GM12878 (cell line): ENCODE measurements around the gene STK38. TPM values are rescaled to one million over a fixed set of nuclear protein-coding genes. Genes with fewer than 3 reads are reported as not detected.

Experiments used
- ATAC-seq: fragments of 200-7000 bp; cut with Tn5 transposase; 3 replicates; pipeline ENCODE4 v1.9.1; 2020; ENCODE audit warnings: mild to moderate bottlenecking, moderate library complexity
- BruUV-seq: library from RNA; stranded (reverse); fragments of 400-500 nt; replicated peaks from 2 replicates; lab custom pipeline; 2021; lab: Mats Ljungman, UMichigan
- CTCF ChIA-PET: fragments of 300-600 bp; sonication (Branson Sonifier 250); formaldehyde crosslinking; extraction: SDS; loops from one replicate; lab custom pipeline; 2021; ENCODE audit warnings: inconsistent platforms; lab: Yijun Ruan, JAX
- POLR2A ChIA-PET: fragments of 350-600 bp; formaldehyde crosslinking; extraction: SDS; loops from one replicate; lab custom pipeline; 2021; ENCODE audit warnings: inconsistent platforms; lab: Charles Lee
- RAD21 ChIA-PET: fragments of 300-600 bp; sonication (Branson Sonifier 250); formaldehyde crosslinking; loops from one replicate; lab custom pipeline; 2023; ENCODE audit warnings: antibody characterized with exemption; ENCODE audit not compliant: unreplicated experiment; lab: Charles Lee
- SMC1A ChIA-PET: fragments of 300-600 bp; sonication (Branson Sonifier 250); formaldehyde crosslinking; loops from one replicate; lab custom pipeline; 2023; ENCODE audit not compliant: unreplicated experiment, uncharacterized antibody; lab: Charles Lee
- DNase-seq: peaks from one replicate; pipeline ENCODE4 v3.0.0-alpha.2; 2011; ENCODE audit warnings: low read depth, low spot score
- FAIRE-seq: peaks from 3 replicates; lab custom pipeline; 2011; peaks lifted over from hg19 to GRCh38; lab: Jason Lieb, UNC
- H2AFZ ChIP-seq: 2 replicates; pipeline ENCODE4 v1.6.0; 2011; ENCODE audit warnings: low read depth, low read length, control low read depth; ENCODE audit not compliant: control insufficient read depth
- H3K27ac ChIP-seq: 2 replicates; pipeline ENCODE4 v1.5.1; 2011; ENCODE audit warnings: control low read depth; ENCODE audit not compliant: control insufficient read depth, insufficient read depth
- H3K27me3 ChIP-seq, 2 experiments: replicated peaks in 1 of 2; 2 replicates each; pipeline versions ENCODE4 v1.6.0 to v1.6.1; 2011; ENCODE audit warnings: low read length in 1 of 2; ENCODE audit not compliant: control insufficient read depth in 2 of 2, insufficient read depth in 2 of 2
- H3K36me3 ChIP-seq, 2 experiments: 2 replicates each; pipeline ENCODE4 v1.5.1; 2011; ENCODE audit warnings: low read length in 1 of 2; ENCODE audit not compliant: control insufficient read depth in 2 of 2, insufficient read depth in 2 of 2
- H3K4me1 ChIP-seq: 2 replicates; pipeline ENCODE4 v1.6.1; 2011; ENCODE audit warnings: mild to moderate bottlenecking, low read length, moderate library complexity, mixed read lengths; ENCODE audit not compliant: control insufficient read depth, insufficient read depth
- H3K4me2 ChIP-seq: 2 replicates; pipeline ENCODE4 v1.6.0; 2011; ENCODE audit warnings: control low read depth; ENCODE audit not compliant: control insufficient read depth, insufficient read depth
- H3K4me3 ChIP-seq: fragments of 200-600 bp; sonication (generic); 2 replicates; pipeline ENCODE4 v1.5.1; 2016
- H3K79me2 ChIP-seq: 2 replicates; pipeline ENCODE4 v1.6.0; 2011; ENCODE audit warnings: low read length; ENCODE audit not compliant: control insufficient read depth, insufficient read depth
- H3K9ac ChIP-seq: 2 replicates; pipeline ENCODE4 v1.8.0; 2011; ENCODE audit warnings: low read length, control low read depth, mixed read lengths; ENCODE audit not compliant: control insufficient read depth, insufficient read depth
- H3K9me3 ChIP-seq: replicated peaks from 3 replicates; pipeline ENCODE4 v1.5.1; 2011; ENCODE audit warnings: mild to moderate bottlenecking, low read length; ENCODE audit not compliant: control insufficient read depth, insufficient read depth
- H4K20me1 ChIP-seq: 2 replicates; pipeline ENCODE4 v1.6.0; 2011; ENCODE audit not compliant: control insufficient read depth, insufficient read depth
- CEBPB ChIP-seq, 2 experiments: fragments of 150-350 bp in 1 of 2; IDR thresholded peaks; 2 replicates each; pipeline ENCODE4 v1.6.1; 2012 to 2014; ENCODE audit warnings: low read depth in 2 of 2, low read length in 2 of 2, borderline replicate concordance in 1 of 2, inconsistent platforms in 1 of 2
- CEBPZ ChIP-seq: fragments of 150-350 bp; IDR thresholded peaks from 2 replicates; pipeline ENCODE4 v1.6.1; 2016; ENCODE audit warnings: low read depth, low read length
- IRF5 ChIP-seq: fragments of 450-650 bp; IDR thresholded peaks from 2 replicates; pipeline ENCODE4 v1.6.1; 2017; ENCODE audit warnings: borderline replicate concordance
- MYC ChIP-seq: IDR thresholded peaks from 2 replicates; pipeline ENCODE4 v1.6.1; 2011; ENCODE audit warnings: mild to moderate bottlenecking, low read length, moderate library complexity, inconsistent platforms; ENCODE audit not compliant: insufficient read depth, insufficient replicate concordance, insufficient read length, severe bottlenecking
- NR2C1 ChIP-seq: fragments of 450-650 bp; IDR thresholded peaks from 2 replicates; pipeline ENCODE4 v1.6.1; 2017; ENCODE audit warnings: antibody characterized with exemption, mild to moderate bottlenecking, moderate library complexity
- NR2F1 ChIP-seq: fragments of 450-650 bp; conservative IDR thresholded peaks from 2 replicates; pipeline ENCODE4 v1.6.1; 2017; ENCODE audit warnings: mild to moderate bottlenecking
- RAD51 ChIP-seq: fragments of 450-650 bp; IDR thresholded peaks from 2 replicates; pipeline ENCODE4 v1.6.1; 2016; ENCODE audit warnings: moderate library complexity, mild to moderate bottlenecking, inconsistent platforms
- RELB ChIP-seq: fragments of 450-650 bp; IDR thresholded peaks from 2 replicates; pipeline ENCODE4 v1.6.1; 2017; ENCODE audit warnings: low read depth, mild to moderate bottlenecking, moderate library complexity
- TCF12 ChIP-seq: IDR thresholded peaks from 2 replicates; pipeline ENCODE4 v1.6.1; 2011; ENCODE audit warnings: low read depth, mild to moderate bottlenecking, low read length
- ZBTB40 ChIP-seq: fragments of 450-650 bp; IDR thresholded peaks from 2 replicates; pipeline ENCODE4 v1.6.1; 2016; ENCODE audit warnings: mild to moderate bottlenecking, moderate library complexity, borderline replicate concordance
- WGBS: methylation state at CpG from one replicate; pipeline ENCODE4 v1.1.6; 2016; ENCODE audit warnings: low lambda C conversion rate; ENCODE audit not compliant: insufficient replicate concordance, insufficient coverage; ENCODE audit errors: missing lambda C conversion rate; 5-methylcytosine and 5-hydroxymethylcytosine counted together
- in situ Hi-C: fragments of 300-500 bp; cut with MboI; formaldehyde crosslinking; loops from 9 replicates; pipeline ENCODE4 v1.14.3; 2018; ENCODE audit warnings: mixed read lengths
- intact Hi-C: fragments of 100-400 bp; cut with micrococcal nuclease; formaldehyde crosslinking; loops from one replicate; pipeline ENCODE4 v1.14.2; 2022; ENCODE audit not compliant: unreplicated experiment
- polyA plus RNA-seq, 11 experiments: library from polyadenylated mRNA; depleted of rRNA in 4 of 11; unstranded in 6 of 11; stranded (reverse) in 5 of 11; fragments of >200 nt; fragmentation: Nextera tagmentation in 4 of 11; fragmentation: Illumina TruSeq in 1 of 11; extraction: Ambion mirVana in 4 of 11; extraction: Trizol in 1 of 11; gene quantifications; 1 replicate in 1 of 11; 2 replicates in 10 of 11; pipeline versions ENCODE4 v1.2.1 to v1.2.3, GENCODE V29; 2011 to 2016; ENCODE audit warnings: inconsistent platforms in 2 of 11, missing spikeins in 2 of 11, low read depth in 1 of 11
- total RNA-seq, 4 experiments: library from RNA; depleted of rRNA in 3 of 4; stranded (reverse); fragments of >200 nt in 3 of 4; fragmentation: Illumina TruSeq in 1 of 4; extraction: Trizol in 1 of 4; gene quantifications; 2 replicates each; pipeline versions ENCODE4 v1.2.1 to v1.2.3, GENCODE V29; 2013 to 2021

STK38 gene
- total and polyA plus RNA-seq, 10 of the 15 experiments (the other 5 are each of a cell fraction or from before 2014, with no cell fraction given), result 4.1 to 18.7 (median 13.6) TPM

GRCh38 chr6:36504982-36505381, 42.3 kb downstream of the STK38 start:
- no peaks in the 10 kb centered on the region for H3K4me1 ChIP-seq
- in situ Hi-C loops, result no loop called here
- ATAC-seq, result no peak
- H3K9me3 ChIP-seq, result no peaks in the 10 kb centered on the region
- RAD21 ChIA-PET, result interaction anchor here (0.7 to 1.4 kb wide), 2 partner anchors 74 to 147 kb away, joined by 4 to 5 read pairs; no protein-coding TSS in a partner anchor
- H3K4me2 ChIP-seq, result no peak overlapping the region
- FAIRE-seq, result no peak
- no peak overlapping the region for H3K27ac ChIP-seq
- POLR2A ChIA-PET, result interaction anchor here (0.7 kb wide), 2 partner anchors 18 to 30 kb away, joined by 5 to 7 read pairs; no protein-coding TSS in a partner anchor
- WGBS, result 98% methylated on average over 2 of the region's 2 CpGs
- H3K9ac ChIP-seq, result no peak overlapping the region
- peaks cover 3 to 5% of the 10 kb centered on the region in 2 experiments; a peak in 2 of 4 replicates for H3K36me3 ChIP-seq
- intact Hi-C loops, result no loop called here
- CTCF ChIA-PET, result no interaction called here
- H3K4me3 ChIP-seq, result no peak overlapping the region
- SMC1A ChIA-PET, result interaction anchor here (0.9 kb wide), 1 partner anchor 11 kb away, joined by 3 read pairs; no protein-coding TSS in a partner anchor
- no peaks in the 10 kb centered on the region for H4K20me1 ChIP-seq
- DNase-seq, result no peak
- BruUV-seq, result no TSS peak
- H3K27me3 ChIP-seq, result no peaks in the 10 kb centered on the region
- no peaks in the 10 kb centered on the region for H3K79me2 ChIP-seq
- H2AFZ ChIP-seq, result no peak overlapping the region
- TF ChIP-seq MYC (no peak), RELB (no peak), IRF5 (no peak), CEBPZ (no peak), ZBTB40 (no peak), CEBPB (IDR thresholded peaks at IDR 0.05; ENCODE audit: borderline replicate concordance in 1 of 2, low read depth in 2 of 2, low read length in 2 of 2) (no peak), NR2F1 (no peak), RAD51 (no peak), TCF12 (no peak), NR2C1 (no peak)
